T47D (cell line): ENCODE measurements around the gene BLVRB.
A peak's percentile ranks its signal among the peaks of the same experiment; 100 is the strongest.

Source experiments
- DNase-seq, 2 experiments: peaks; one replicate each; pipeline versions ENCODE4 v3.0.0 to v3.0.0-alpha.2; 2011 to 2012; ENCODE audit warnings: low read depth in 1 of 2, low spot score in 1 of 2
- JUND ChIP-seq: IDR thresholded peaks from 2 replicates; pipeline ENCODE4 v1.6.1; 2012; ENCODE audit warnings: low read depth
- in situ Hi-C: cut with HindIII; loops from 2 replicates; pipeline ENCODE4 v1.10.0; 2016; ENCODE audit warnings: low sequenced_read_pairs, low pct_unique_long_range_greater_than_20kb

Gene BLVRB

DNA sequence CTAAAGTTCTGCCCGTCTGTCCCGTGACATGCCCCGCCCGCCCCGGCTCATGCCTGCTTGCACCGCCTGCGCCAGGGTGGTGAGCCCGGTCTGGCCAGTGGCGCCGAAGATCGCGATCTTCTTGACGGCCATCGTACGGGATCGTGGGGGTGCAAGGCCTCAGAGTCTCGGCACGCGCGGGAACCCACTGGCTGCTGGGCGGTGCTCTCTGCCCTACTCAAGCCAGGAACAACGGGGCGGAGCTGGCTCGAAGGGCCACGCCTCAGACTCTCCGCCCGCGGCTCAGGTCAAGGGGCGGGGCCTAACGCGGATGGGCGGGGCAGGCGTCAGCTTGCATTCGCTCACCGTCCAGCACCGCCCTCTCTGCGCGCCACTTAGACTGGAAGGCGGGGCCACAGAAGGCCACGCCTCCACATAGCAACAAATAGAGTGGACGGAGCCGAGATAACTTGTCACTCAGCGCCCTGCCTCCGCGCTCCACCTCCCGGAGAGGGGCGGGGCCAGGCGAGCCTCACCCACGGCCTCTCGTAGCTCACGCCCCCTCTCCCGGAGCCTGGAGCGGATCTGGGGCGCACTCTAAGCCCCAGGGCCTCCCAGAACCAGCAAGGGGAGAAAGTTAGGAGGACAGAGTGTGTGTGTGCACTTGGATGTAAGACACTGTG is at the start of gene BLVRB:
Gene BLVRB, minus strand, starts transcription at position 189 of the 662 bp plus-strand sequence. Its CDS starts 57 bp downstream, at position 132.
- in situ Hi-C loops, result no loop called here
- DNase-seq, result peak; percentile 90 to 98
- no peak for TF ChIP-seq JUND

DNA sequence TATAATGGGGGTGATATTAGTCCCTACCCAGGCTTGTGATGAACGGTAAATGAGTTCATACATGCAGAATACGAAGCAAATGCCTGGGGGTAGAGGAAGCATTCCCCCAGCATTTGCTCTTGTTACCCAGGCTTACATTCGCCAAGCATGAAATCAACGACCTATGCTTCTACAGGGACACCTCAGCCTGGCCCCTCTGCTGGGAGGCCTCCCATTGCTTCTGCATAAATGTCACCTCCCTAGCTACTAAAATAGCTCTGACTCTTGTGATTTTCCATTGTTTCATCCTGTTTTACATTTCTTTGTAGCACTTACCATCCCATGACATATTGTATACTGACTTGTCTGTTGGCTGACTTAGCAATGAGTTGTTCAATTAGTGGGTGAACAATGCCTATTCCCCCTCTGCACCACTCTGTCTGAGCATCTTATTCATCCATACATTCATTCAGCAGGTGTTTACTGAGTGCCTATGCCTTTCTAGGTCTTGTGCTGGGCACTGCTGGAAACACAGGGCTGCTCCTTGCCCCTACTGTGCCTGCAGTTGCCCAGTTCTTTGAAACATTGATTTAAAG is 48.3 kb upstream of the BLVRB start:
- DNase-seq, result no peak
- in situ Hi-C loops, result no loop called here
- TF ChIP-seq JUND, result no peak

DNA sequence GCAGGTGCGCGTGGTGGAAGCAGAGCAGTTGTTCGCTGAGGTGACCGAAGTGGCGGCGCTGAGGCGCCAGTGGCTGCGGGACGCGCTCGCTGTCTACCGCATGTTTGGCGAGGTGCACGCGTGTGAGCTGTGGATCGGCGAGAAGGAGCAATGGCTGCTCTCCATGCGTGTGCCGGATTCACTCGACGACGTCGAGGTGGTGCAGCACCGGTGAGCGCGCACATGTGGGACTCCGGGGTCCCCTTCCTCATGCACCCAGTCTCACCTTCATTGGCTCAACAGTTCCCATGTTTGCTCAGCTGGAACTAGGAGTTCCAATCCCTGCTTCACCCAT is 47.8 kb upstream of the BLVRB start:
- no peak for TF ChIP-seq JUND
- in situ Hi-C loops, result no loop called here
- DNase-seq, result no peak

GRCh38 chr19:40512473-40513344 is 47.2 kb upstream of the BLVRB start:
- no peak for DNase-seq
- in situ Hi-C loops, result no loop called here
- no peak for TF ChIP-seq JUND

DNA sequence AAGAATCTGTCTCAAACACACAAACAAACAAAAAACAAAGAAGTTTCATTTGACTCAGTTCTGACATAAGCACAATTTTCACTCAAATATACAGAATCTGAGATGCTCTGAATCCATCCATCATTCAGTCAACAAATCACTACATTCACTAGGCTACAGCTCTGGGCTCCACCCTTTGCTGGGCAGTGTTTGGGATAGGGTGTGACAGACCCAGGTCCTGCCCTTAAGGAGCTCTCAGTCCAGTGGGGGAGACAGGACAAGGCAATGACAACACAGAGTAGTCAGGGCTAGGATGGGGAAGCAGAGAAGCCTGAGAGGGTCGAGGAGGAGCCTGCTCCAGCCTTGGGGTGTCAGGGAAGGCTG is 46.5 kb upstream of the BLVRB start:
- in situ Hi-C loops, result no loop called here
- DNase-seq, result no peak
- no peak for TF ChIP-seq JUND

- DNase-seq, result no peak
- in situ Hi-C loops, result no loop called here
- TF ChIP-seq JUND, result no peak
These were observed 45.9 kb upstream of the BLVRB start for GRCh38 chr19:40511487-40511886.

DNA sequence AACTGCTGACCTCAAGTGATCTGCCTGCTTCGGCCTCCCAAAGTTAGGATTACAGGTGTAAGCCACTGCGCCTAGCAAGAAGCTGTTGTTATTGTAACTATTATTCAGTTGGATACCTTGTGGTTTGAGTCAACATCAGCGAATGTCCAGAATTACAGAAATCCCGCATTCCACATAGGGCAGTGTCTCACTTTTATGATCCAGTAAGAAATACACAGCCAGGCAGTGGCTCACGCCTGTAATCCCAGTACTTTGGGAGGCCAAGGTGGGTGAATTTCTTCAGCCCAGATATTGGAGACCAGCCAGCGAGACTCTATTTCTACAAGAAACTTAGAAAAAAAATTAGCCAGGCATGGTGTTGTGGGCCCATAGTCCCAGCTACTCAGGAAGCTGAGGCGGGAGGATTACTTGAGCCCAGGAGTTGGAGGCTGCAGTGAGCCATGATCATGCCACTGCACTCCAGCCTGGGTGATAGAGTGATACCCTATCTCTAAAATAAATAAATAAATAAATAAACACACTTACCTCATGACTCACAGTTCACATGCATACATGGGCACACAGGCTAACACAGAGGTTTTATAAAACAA is 45.1 kb upstream of the BLVRB start:
- DNase-seq, result no peak
- in situ Hi-C loops, result no loop called here
- no peak for TF ChIP-seq JUND

GRCh38 chr19:40508739-40509260 is 43.3 kb upstream of the BLVRB start:
- no peak for TF ChIP-seq JUND
- in situ Hi-C loops, result no loop called here
- DNase-seq, result no peak

GRCh38 chr19:40507892-40508291 is 42.3 kb upstream of the BLVRB start:
- TF ChIP-seq JUND, result no peak
- in situ Hi-C loops, result no loop called here
- no peak for DNase-seq

- DNase-seq, result no peak
- in situ Hi-C loops, result no loop called here
- no peak for TF ChIP-seq JUND
These were observed 40.6 kb upstream of the BLVRB start for GRCh38 chr19:40506099-40506498.

- DNase-seq, result no peak
- TF ChIP-seq JUND, result no peak
- in situ Hi-C loops, result no loop called here
These were observed 37.8 kb upstream of the BLVRB start for GRCh38 chr19:40503320-40503695.

DNA sequence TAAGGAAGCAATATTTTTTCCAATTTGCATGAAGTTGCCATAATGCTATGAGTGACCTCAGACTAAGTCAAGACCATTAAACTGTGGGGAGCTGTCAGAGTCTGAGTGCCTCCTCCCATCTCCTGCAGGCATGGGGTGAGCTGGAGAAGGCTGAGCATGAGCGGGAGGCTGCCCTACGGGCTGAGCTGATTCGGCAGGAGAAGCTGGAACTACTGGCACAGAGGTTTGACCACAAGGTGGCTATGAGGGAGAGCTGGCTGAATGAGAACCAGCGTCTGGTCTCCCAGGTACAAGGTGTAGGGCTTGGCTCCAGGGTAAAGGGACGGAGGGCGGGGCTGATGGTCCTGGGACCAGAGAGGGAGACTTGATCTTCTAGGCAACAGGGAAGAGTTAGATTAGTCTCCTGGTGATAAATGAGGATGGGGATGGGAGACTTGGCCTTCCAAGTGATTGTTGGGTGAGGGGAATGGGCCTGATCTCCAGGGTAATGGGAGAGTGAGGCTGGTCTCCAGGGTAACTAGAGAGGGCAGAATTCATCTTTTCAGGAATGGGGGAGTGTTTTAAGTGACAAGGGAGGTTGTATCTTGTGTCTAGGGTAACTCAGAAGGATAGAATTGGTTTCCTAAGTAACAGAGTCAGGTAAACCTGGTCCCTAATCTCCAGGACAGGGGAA is 37.2 kb upstream of the BLVRB start:
- peak in 1 of 2 experiments; percentile 61 for DNase-seq
- in situ Hi-C loops, result no loop called here
- no peak for TF ChIP-seq JUND

- no peak for DNase-seq
- TF ChIP-seq JUND, result no peak
- in situ Hi-C loops, result no loop called here
These were observed 36.5 kb upstream of the BLVRB start for GRCh38 chr19:40502081-40502480.
